ENCODE data around the gene YES1.
"Not testable (repeated sequence)": the region's sequence is repeated elsewhere in the genome, so short reads cannot be mapped to it uniquely, and the experiment has no call there.

Gene YES1

GRCh38 chr18:799943-800342 lies 12.1 kb downstream of the YES1 start:
- no peak for TF ChIP-seq CTCF (conservative IDR thresholded peaks at IDR 0.05; ENCODE audit: low read depth, low read length)
- no peak overlapping the region for H3K4me2 ChIP-seq
- peaks cover 71% of the 10 kb centered on the region for H3K4me1 ChIP-seq (ENCODE audit: low read depth, poor library complexity, severe bottlenecking)
- H3K27me3 ChIP-seq (ENCODE audit: insufficient read depth, low read depth) = no peaks in the 10 kb centered on the region
- H3K79me2 ChIP-seq (ENCODE audit: insufficient read depth, low read depth) = peaks cover 75% of the 10 kb centered on the region; the same call in 1 of the 2 replicates
- H3K9ac ChIP-seq = no peak overlapping the region
- no peaks in the 10 kb centered on the region for H3K36me3 ChIP-seq (ENCODE audit: insufficient read depth)
- no peak overlapping the region for H3K4me3 ChIP-seq (IDR thresholded peaks at IDR 0.05; ENCODE audit: insufficient read depth, low read depth, low read length)
- no peak overlapping the region for H2AFZ ChIP-seq (ENCODE audit: low read depth)
- no peaks in the 10 kb centered on the region for H4K20me1 ChIP-seq (ENCODE audit: insufficient read depth)
- no peak overlapping the region for H3K27ac ChIP-seq

GRCh38 chr18:795383-795782 lies 16.7 kb downstream of the YES1 start:
- not testable (repeated sequence) for H3K36me3 ChIP-seq (ENCODE audit: insufficient read depth); H3K27ac ChIP-seq; H3K9ac ChIP-seq; H3K4me2 ChIP-seq; H3K27me3 ChIP-seq (ENCODE audit: insufficient read depth, low read depth); H4K20me1 ChIP-seq (ENCODE audit: insufficient read depth); H3K4me3 ChIP-seq (IDR thresholded peaks at IDR 0.05; ENCODE audit: insufficient read depth, low read depth, low read length); H2AFZ ChIP-seq (ENCODE audit: low read depth)
- Histone ChIP-seq H3K79me2 (ENCODE audit: insufficient read depth, low read depth) (peaks cover 75% of the 10 kb centered on the region; the same call in 1 of the 2 replicates), H3K4me1 (ENCODE audit: low read depth, poor library complexity, severe bottlenecking) (peaks cover 86% of the 10 kb centered on the region)

GRCh38 chr18:789397-789796 lies 22.6 kb downstream of the YES1 start:
- Histone ChIP-seq H4K20me1 (ENCODE audit: insufficient read depth) (no peaks in the 10 kb centered on the region), H3K9ac (no peak overlapping the region), H2AFZ (ENCODE audit: low read depth) (no peak overlapping the region), H3K4me3 (IDR thresholded peaks at IDR 0.05; ENCODE audit: insufficient read depth, low read depth, low read length) (no peak overlapping the region), H3K27ac (no peak overlapping the region), H3K36me3 (ENCODE audit: insufficient read depth) (no peaks in the 10 kb centered on the region), H3K4me1 (ENCODE audit: low read depth, poor library complexity, severe bottlenecking) (peaks cover 90% of the 10 kb centered on the region), H3K27me3 (ENCODE audit: insufficient read depth, low read depth) (no peaks in the 10 kb centered on the region), H3K79me2 (ENCODE audit: insufficient read depth, low read depth) (peaks cover 66% of the 10 kb centered on the region), H3K4me2 (no peak overlapping the region; the same call in 1 of the 2 replicates)
- no peak for TF ChIP-seq CTCF (conservative IDR thresholded peaks at IDR 0.05; ENCODE audit: low read depth, low read length)

GRCh38 chr18:785242-785641 lies 26.8 kb downstream of the YES1 start:
- Histone ChIP-seq H3K36me3 (ENCODE audit: insufficient read depth) (no peaks in the 10 kb centered on the region), H3K27ac (no peak overlapping the region), H2AFZ (ENCODE audit: low read depth) (no peak overlapping the region), H3K79me2 (ENCODE audit: insufficient read depth, low read depth) (peaks cover 44% of the 10 kb centered on the region), H3K4me1 (ENCODE audit: low read depth, poor library complexity, severe bottlenecking) (peaks cover 59% of the 10 kb centered on the region), H3K4me3 (IDR thresholded peaks at IDR 0.05; ENCODE audit: insufficient read depth, low read depth, low read length) (no peak overlapping the region), H3K27me3 (ENCODE audit: insufficient read depth, low read depth) (no peaks in the 10 kb centered on the region), H3K9ac (no peak overlapping the region), H3K4me2 (no peak overlapping the region), H4K20me1 (ENCODE audit: insufficient read depth) (no peaks in the 10 kb centered on the region)
- no peak for TF ChIP-seq CTCF (conservative IDR thresholded peaks at IDR 0.05; ENCODE audit: low read depth, low read length)

GRCh38 chr18:784470-785172 lies 27.4 kb downstream of the YES1 start:
- no peaks in the 10 kb centered on the region for H3K27me3 ChIP-seq (ENCODE audit: insufficient read depth, low read depth)
- no peak for TF ChIP-seq CTCF (conservative IDR thresholded peaks at IDR 0.05; ENCODE audit: low read depth, low read length)
- H3K9ac ChIP-seq = no peak overlapping the region
- no peaks in the 10 kb centered on the region for H3K36me3 ChIP-seq (ENCODE audit: insufficient read depth)
- H3K27ac ChIP-seq = no peak overlapping the region
- H3K79me2 ChIP-seq (ENCODE audit: insufficient read depth, low read depth) = peaks cover 40% of the 10 kb centered on the region
- no peak overlapping the region for H2AFZ ChIP-seq (ENCODE audit: low read depth)
- H3K4me3 ChIP-seq (IDR thresholded peaks at IDR 0.05; ENCODE audit: insufficient read depth, low read depth, low read length) = no peak overlapping the region
- no peak overlapping the region for H3K4me2 ChIP-seq
- peaks cover 53% of the 10 kb centered on the region for H3K4me1 ChIP-seq (ENCODE audit: low read depth, poor library complexity, severe bottlenecking)
- H4K20me1 ChIP-seq (ENCODE audit: insufficient read depth) = no peaks in the 10 kb centered on the region
